A172 (cell line): ENCODE results near the gene SGMS1. TPM values are rescaled to one million over a fixed set of nuclear protein-coding genes. Genes with fewer than 3 reads are reported as not detected.
A peak's percentile ranks its signal among the peaks of the same experiment; 100 is the strongest.
"Not testable (repeated sequence)": the region's sequence is repeated elsewhere in the genome, so short reads cannot be mapped to it uniquely, and the experiment has no call there.

Experiments
- DNase-seq: peaks from one replicate; pipeline ENCODE4 v3.0.0-alpha.2; 2015; ENCODE audit warnings: low spot score
- total RNA-seq: library from RNA; depleted of rRNA; stranded (reverse); fragments of >200 nt; shearing (Covaris generic); gene quantifications from 2 replicates; pipeline ENCODE4 v1.2.3, GENCODE V29; 2014; rRNA removed

SGMS1 gene
- total RNA-seq = 20.0 and 24.3 TPM in 2 replicates

DNA sequence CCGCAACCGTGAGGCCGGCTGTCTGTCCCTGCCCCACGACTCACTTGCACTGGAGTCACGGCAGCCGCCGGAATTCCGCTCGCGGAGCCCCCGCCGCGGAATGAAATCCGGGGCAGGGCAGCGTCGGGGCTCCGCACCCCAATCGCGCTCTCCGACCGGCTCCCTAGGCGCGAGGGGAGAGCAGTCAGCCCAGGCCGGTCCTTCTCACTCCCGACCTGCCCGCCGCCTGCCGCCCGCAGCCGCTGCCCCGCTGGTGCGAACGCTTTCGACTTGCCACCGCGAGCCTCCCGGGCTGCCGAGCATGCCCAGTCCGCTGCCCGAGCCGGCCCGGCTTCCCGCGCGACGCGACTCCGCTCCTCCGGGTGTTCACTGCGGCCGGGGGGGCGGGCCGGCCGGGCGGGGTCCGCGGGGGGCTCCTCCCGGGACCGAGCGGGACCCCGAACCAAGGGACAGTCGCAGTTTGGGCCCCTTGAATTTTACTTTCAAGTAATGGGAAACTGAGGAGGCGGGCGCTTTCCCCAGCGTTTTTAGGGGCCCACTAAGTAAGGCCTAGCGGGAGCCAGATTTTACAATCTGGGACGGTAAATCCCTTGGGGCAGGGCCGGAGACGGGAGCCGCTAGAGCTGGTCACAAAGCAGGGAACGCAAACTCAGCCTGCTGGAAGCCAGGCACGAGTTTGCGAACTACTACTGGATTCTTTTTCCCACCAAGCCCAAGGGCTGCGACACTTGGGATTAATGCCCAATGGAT, at the start of gene SGMS1:
Gene SGMS1, minus strand, starts transcription at position 294 of the 750 bp plus-strand sequence. CDS start 279,842 bp downstream, outside the sequence.
- peak; percentile 39 for DNase-seq

DNA sequence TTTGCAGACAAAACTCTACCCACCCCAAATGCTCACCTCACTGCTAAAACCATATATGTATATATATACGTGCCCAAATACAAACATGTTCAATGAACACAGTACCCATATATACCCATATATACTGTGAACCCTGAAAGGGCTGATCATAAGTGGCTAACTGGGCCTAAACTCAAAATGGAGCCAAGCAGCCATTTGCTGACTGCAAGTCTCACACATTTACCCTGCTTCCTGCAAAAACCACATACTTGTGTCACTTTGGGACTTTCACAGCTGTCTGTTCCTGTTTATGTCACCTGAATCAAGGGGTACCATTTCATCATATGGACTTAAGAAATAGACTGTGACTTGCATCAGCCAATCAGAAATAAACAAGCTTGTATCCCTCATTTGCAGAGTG, 48.4 kb upstream of the SGMS1 start:
- DNase-seq = not testable (repeated sequence)

DNA sequence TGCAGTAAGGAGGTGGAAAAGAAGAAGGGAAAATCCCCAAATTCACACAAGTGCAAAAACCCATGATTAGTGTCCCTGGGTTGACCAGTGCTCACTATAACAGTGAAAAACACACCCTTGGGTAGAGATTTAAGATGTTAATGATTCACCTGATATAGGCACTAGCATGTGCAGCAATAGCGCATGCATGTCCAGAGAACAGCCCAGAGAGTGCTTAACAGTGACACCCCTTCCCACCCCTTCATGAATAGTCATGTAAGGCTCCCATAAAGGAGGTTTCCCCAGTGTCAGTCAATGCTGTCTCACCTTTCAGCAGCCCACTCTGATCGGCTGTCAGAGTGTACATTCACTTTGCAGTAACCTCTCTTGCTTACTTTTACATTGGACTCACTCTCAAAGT, 47.9 kb upstream of the SGMS1 start:
- DNase-seq = not testable (repeated sequence)

DNA sequence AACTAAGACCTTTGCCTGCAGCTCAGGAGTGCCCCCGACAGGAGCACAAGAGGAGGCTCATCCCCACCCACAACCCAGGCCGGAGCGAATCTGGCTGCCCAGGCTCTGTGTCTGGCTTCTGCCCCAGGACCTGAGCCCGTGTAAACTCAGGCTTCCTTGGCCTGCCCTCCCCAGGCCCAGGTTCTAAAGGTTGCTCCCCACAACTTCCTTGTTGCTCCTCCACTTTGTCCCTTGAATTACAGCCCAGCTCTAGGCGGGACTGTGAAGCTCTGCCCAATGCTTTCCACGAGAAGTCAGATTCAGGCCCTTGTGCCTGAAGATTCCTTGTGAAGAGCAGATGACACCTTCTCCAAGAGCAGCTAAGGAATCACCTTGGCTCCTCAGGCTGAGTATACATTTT, 46.2 kb upstream of the SGMS1 start:
- DNase-seq = not testable (repeated sequence)

DNA sequence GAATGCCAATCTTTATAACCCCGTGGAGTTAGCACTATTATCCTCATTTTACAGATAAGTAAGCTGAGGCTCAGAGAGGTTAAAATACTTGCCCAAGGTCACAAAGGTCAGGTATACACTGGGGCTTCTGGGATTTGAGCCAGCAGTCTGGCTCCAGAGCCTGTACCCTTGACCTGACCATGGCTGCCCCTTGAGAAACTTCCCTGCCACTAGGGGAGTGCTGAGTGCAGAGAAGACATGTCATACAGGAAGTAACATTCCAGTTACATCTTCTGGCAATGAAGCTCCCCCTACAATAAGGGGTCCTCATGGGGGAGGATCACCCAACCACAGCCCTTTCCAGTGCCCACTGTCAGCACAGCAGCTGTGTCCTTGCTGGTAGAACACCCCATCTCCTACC, 43.6 kb upstream of the SGMS1 start:
- not testable (repeated sequence) for DNase-seq

DNA sequence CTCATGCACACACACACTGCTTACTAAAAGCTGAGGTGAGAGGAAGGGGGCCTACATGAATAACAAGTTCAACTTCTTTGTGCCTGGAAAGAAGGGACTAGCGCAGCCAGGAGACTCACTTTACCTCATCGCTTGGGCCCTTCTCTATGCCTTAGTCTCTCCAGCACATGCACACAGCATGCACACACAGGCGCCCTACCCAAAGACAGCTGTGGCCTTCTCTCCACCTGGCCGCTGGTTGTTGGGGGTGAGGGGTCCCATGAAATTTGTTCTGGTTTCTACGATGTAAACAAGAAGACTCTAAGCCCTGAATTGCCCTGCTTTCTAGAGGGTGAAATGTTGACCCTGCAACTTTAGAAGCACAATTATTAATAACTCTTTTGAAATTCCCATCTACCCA, 38.7 kb upstream of the SGMS1 start:
- not testable (repeated sequence) for DNase-seq

DNA sequence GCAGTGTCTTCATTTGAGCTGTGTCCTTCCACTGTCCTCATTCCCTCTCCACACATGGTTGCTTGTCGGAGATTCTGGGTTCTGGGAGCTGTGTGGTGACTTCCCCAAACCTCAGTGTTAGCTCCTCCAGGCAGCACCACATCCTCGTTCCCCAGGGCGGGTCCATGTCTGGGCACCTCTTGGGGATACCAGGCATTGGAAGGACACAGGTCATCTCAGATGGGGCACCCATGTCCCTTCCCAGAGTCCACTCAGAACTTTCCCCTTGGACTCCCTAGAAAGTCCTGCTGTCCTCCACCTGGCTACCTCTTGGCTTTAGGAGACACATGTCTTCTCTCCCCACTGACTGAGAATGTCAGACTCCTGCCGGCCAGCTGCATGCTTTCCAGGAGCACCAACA, 37.8 kb upstream of the SGMS1 start:
- not testable (repeated sequence) for DNase-seq

DNA sequence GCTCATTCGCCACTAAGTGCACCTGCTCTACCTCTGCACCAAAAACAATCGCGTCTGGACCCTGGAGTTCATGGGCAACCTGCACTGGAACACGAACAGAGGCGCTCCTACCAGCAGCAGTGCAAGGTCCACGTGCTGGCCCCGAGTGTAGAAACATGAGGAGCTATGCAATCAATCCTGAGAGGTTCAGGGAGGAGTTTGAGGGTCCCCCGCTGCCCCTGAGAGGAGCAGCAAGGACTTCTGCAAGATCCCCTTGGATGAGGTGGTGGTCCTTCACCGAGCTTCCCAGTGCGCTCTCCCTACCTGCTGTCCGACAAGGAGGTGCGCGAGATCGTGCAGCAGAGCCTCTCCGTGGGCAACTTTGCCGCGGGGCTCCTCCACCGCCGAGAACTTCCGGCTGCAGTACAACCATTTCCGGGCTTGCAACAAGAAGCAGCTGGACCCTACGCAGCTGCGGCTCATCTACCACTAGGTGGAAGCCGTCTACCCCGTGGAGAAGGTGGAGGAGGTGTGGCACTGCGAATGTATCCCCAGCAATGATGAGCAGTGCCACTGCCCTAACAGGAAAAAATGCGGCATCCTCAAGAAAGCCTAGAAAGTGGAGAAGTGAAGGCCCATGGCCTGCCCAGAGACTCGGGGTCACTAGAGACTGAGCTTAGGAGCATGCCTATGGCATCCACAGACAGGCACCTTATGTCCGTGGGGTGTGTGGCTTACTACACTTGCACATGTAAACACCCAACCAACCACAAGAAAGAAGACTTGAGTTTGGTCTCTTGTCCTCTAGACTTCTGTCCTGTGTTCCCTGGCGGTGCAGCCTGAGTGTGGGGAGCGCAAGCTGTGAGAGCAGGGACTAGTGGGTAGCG, 36.3 kb upstream of the SGMS1 start:
- DNase-seq = not testable (repeated sequence)

DNA sequence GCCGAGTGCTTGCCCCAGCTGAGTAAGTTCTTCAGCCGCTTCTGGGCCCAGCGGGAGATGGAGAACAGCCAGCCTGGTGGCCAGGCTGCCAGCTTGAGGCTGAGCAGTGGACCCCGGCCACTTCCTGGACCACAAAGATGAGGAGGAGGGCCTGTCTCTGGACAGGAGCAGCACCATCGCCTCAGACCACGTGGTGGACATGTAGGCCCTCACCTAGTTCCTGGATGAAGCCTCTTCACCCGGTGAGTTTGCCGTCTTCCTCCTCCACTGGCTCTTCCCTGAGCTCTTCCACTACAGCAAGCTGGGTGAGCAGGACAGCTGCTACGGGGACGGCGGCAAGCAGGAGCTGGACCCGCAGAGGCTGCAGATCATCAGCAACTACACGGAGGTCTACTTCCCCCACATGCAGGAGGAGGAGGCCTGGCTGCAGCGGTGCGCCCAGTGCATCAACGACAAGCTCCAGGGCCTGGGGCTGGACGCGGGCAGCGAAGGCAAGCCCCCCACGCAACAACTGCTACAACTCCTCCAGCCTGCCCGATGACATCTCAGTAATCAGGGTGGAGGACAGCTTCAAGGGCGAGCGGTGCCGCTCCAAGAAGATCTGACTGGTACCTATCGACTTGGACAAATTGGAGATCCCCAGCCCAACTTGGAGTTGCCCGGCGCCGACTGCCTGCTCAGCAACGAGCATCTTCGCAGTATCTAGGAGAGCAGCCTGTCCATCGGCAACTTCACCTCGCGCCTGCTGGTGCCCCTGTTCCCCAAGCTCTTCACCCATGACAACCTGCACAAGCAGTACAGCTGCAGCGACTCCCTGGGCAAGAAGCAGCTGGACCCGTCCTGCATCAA, 35.5 kb upstream of the SGMS1 start:
- not testable (repeated sequence) for DNase-seq

DNA sequence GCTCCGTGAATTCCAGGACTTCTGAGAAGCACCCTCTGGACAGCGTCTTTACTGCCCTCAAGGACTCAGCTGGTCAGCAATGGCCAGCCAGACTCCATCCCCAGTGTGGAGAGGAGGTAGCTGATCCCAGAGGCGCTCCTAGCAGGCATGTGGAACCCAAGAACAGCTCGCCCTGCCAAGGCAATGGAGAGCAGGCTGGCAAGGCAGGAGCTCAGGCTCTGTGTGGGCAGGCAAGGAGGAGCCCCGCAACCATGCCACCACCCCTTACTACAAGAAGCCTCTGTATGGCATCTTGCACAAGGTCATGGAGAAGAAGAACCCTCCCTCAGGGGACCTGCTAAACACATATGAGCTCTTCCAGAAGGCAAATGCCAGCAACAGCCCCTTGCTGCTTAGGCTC, 34.4 kb upstream of the SGMS1 start:
- no peak for DNase-seq

DNA sequence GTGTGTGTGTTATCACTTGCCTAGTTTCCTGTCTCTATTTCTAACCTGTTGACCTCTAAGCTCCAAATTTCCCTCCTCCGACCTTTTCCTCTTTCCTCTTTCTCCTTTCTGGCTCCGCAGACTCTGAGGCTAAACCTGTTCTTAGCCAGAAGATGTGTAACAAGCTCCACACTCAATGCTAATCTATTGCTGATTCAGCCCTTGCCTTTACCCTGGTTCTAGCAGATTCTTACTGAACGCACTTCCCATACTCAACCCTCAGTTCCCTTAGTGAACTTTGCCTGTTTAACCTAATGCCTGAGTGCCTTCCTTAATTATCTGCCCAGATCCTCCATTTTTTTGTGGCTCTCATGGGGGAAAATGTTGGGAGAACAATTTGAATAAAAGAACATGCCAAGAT, 30.0 kb upstream of the SGMS1 start:
- DNase-seq = no peak

DNA sequence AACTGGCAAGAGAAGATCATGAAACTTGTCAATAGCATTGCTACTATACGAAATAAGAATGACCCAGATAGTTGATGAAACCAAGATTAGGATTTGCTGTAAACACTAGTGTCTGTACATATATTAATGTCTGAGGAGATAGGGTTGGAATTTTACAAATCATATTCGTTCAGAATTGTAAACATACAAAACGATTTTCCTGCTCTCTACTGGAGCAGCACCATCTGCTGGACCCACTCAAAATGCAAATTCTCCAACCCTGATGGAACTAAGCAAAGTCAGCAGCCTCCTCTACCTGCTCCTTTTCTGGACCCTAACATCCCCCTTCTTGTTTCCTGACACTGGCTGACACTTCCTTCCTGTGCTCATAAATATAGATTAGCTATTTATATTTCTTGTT, 29.4 kb upstream of the SGMS1 start:
- peak; percentile 8 for DNase-seq

DNA sequence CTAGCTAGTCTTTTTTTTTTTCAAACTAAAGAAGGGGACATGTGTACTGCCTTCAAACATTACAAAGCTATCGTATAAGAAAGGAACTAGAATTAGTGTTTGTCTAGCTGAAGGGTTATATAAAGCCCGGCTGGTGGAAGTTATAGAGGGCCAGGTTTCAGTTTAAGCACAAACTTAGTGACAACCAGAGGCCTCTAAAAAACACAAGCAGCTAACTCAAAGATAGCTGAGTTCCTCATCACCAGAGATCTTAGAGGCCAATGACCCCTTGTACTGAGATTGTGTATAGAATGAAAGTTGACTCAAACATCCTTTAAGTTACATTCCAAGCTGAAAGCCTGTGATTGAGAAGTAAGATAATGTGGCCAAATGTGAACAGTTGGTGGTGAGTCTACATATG, 28.1 kb upstream of the SGMS1 start:
- no peak for DNase-seq

DNA sequence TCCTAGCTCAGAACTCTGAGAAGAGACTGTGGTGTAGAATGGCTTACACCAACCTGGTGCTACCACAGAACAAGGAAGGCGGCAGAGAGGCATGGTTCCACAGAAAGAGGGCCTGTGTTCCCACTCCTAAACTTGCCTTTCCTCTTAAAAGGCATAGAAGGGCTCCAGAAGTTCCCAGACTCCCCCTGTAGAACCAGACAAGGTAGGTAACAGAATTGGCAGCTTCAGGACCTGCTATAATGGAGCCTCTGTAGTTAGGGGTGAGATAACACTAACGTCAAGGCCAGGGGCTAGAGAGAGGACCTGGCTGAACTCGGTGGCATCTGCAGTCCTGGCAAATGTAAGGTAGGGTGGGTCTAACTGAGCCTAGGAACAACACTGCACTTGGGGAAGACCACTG, 26.7 kb upstream of the SGMS1 start:
- DNase-seq = no peak

DNA sequence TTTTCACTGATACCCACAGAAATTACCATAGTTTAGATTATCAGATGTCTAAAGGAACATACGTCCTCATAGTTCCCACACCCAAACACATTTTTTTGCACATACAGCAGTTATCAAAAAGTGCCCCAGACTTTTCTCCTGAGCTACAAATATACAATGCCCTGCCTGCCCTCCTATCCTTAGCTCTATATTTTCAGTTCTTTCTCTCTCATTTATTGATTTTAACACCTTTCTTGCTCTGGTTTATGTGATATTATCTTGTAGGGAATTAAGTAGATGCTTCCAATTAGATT, 25.1 kb upstream of the SGMS1 start:
- no peak for DNase-seq

DNA sequence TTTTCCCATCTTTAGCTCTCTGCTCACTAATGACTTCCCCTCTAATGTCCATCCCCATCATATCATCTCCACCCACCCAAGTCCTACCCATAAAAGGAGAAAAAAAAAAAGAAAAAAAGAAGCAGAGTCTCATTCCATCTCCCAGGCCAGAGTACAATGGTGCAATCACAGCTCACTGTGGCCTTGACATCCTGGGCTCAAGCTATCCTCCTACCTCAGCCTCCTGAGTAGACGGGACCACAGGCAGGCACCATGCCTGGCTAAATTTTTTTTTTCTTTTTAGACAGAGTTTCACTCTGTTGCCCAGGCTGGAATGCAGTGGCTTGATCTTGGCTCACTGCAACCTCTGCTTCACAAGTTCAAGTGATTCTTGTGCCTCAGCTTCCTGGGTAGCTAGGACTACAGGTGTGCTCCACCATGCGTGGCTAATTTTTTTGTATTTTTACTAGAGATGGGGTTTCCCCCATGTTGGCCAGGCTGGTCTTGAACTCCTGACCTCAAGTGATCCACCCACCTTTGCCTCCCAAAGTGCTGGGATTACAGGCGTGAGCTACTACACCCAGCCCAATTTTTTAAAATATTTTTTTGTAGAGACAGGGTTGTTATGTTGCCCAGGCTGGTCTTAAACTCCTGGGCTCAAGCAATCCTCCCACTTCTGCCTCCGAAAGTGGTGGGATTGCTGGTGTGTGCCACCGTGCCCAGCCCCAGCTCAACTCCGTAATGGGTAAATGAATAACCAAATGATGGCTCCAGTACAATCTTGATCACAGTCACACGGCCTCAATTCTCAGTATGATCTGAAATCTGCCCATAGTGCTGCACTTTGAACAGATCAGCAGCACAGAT, 24.6 kb upstream of the SGMS1 start:
- DNase-seq = no peak

DNA sequence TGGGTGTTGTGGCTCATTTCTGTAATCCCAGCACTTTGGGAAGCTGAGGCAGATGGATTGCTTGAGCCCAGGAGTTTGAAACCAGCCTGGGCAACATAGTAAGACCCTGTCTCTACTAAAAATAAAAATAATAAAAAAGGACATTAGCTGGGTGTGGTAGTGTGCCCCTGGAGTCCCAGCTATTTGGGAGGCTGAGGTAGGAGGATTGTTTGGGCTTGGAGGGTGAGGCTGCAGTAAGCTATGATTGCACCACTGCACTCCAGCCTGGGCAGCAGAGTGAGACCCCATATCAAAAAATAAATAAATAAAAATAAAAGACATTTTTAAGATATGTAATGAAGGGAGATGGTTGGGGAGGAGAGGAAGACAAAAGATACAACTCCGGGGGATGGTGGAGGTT, 23.6 kb upstream of the SGMS1 start:
- DNase-seq = not testable (repeated sequence)

DNA sequence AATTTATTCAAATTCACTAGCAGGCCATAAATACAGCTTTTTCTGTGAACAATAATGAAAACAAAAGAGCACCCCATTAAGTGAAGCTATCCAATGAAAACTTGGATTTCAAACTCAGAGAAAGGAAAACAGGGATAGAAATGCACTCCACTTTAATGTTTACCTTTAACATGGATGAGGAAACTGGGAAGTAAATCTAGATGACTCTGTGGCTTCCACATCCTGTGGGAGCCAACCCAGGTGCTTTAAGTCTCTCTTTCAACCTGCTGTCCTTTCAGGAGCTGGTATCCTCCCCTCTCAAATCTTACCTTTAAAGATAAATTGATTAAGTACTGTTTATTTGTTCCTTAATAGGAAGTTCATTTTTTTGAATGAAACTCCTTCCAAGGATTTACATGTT, 21.5 kb upstream of the SGMS1 start:
- no peak for DNase-seq

DNA sequence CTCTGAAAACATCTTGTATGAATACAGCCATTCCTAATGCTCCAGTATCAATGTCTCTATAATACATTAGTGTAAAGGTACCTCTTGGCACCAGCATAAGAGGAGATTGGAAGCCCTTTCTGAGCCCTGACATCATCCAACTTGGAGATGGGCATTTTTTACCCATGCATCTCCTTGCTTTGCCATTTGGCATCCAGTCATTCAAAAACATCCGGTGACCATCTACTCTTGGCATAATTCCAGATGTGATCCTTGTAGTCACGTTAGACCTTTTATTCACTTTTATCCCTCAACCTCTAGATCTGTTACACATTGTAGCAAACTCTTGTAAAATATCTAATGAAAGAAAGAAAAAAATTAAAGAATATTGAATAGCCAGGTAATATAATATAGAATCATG, 17.9 kb upstream of the SGMS1 start:
- DNase-seq = no peak

DNA sequence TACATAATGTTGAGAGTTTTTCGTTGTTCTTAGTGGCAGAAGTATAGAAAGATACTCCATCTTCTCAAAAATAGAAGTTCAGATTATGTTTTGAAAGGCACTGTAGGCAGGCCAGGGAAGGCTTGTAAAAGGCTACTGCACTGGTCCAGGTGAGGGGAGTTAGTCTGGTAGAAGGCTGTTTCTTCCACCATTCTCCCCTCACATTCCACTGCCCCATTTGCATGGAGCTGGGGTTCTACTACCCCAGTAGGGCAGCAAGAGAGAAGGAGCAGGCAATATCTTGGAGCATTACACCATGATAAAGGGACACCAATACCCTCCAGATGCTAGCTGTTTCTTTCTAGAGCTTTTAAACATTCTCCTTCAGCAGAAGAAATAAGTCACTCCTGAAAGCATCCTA, 16.5 kb upstream of the SGMS1 start:
- no peak for DNase-seq
